ENCODE results near the gene FIGNL2. TPM values are rescaled to one million over a fixed set of nuclear protein-coding genes. Genes with fewer than 3 reads are reported as not detected.

Gene FIGNL2
- polyA plus RNA-seq, 2 of the 4 experiments (the other 2 are of a cell fraction): 0.26 to 0.46 TPM

DNA sequence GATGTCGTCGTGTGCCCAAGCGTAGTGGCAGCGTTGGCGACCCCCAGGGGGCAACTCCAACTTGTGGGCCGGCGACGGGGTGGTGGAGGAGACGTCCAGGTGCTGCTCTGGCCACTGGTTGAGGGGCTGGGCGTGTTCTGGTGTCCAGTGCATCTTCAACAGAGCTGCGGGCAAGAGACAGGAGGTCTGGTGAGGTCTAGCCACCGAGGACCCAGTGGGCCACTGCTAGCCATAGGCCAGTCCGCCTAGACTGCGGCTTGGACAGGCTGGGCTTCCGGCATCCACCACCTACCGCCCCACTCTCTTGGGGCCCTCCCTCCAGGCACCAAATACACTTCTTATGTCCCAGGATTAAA is 26.3 kb downstream of the FIGNL2 start:
- TF ChIP-seq ZNF302 (CRISPR knock-in tag; IDR thresholded peaks at IDR 0.05): no peak
- no peak for TF ChIP-seq CBX8 (IDR thresholded peaks at IDR 0.05)
- no peak for TF ChIP-seq KDM5A (IDR thresholded peaks at IDR 0.05)
- no peak for TF ChIP-seq ZC3H11A (IDR thresholded peaks at IDR 0.05)
- no peak for TF ChIP-seq FOSB (CRISPR knock-in tag; IDR thresholded peaks at IDR 0.05)
- no peak for TF ChIP-seq PHF8 (IDR thresholded peaks at IDR 0.05; ENCODE audit: borderline replicate concordance, low read depth)
- no peak for TF ChIP-seq RARB (CRISPR knock-in tag; IDR thresholded peaks at IDR 0.05)
- no peak for TF ChIP-seq EP300 (IDR thresholded peaks at IDR 0.05)
- TF ChIP-seq CHD4 (IDR thresholded peaks at IDR 0.05; ENCODE audit: borderline replicate concordance): no peak
- TF ChIP-seq MAZ (IDR thresholded peaks at IDR 0.05; ENCODE audit: borderline replicate concordance, low read depth, low read length): no peak
- TF ChIP-seq FOXS1 (CRISPR knock-in tag; IDR thresholded peaks at IDR 0.05): no peak
- no peak for TF ChIP-seq E2F6 (IDR thresholded peaks at IDR 0.05; ENCODE audit: borderline replicate concordance, low read depth)
- TF ChIP-seq HDAC2 (IDR thresholded peaks at IDR 0.05): no peak
- TF ChIP-seq NPAS2 (CRISPR knock-in tag; IDR thresholded peaks at IDR 0.05; ENCODE audit: borderline replicate concordance): no peak
- TF ChIP-seq HOXB13 (CRISPR knock-in tag; IDR thresholded peaks at IDR 0.05; ENCODE audit: low read depth): no peak
- TF ChIP-seq MAX (IDR thresholded peaks at IDR 0.05): no peak
- no peak for TF ChIP-seq GATA3 (IDR thresholded peaks at IDR 0.05; ENCODE audit: borderline replicate concordance)
- no peak for TF ChIP-seq ZSCAN20 (CRISPR knock-in tag; IDR thresholded peaks at IDR 0.05)
- no peak for TF ChIP-seq SREBF2 (IDR thresholded peaks at IDR 0.05)
- no peak for TF ChIP-seq JUN (IDR thresholded peaks at IDR 0.05)
- Histone ChIP-seq H3K4me2 (peak overlapping the region; percentile 90), H3K4me3 (peak overlapping the region; percentile 94), H3K4me1 (peaks cover 33% of the 10 kb centered on the region), H3K27ac (peak overlapping the region in 1 of 2 experiments; percentile 100; a peak in 3 of 6 replicates), H3K9me3 (no peaks in the 10 kb centered on the region)
- no peak for ATAC-seq
- FAIRE-seq: no peak
- WGBS (ENCODE audit: missing lambda C conversion rate): 96% methylated on average over 16 of the region's 16 CpGs
- ChIA-PET POLR2A (no interaction called here), CTCF (interaction anchor here (2.9 to 5.0 kb wide), 3 partner anchors 10 to 402 kb away, joined by 17 to 92 read pairs (median 18); no protein-coding TSS in a partner anchor)
- no peak for DNase-seq (ENCODE audit: low read depth in 1 of 2, low spot score in 1 of 2)

DNA sequence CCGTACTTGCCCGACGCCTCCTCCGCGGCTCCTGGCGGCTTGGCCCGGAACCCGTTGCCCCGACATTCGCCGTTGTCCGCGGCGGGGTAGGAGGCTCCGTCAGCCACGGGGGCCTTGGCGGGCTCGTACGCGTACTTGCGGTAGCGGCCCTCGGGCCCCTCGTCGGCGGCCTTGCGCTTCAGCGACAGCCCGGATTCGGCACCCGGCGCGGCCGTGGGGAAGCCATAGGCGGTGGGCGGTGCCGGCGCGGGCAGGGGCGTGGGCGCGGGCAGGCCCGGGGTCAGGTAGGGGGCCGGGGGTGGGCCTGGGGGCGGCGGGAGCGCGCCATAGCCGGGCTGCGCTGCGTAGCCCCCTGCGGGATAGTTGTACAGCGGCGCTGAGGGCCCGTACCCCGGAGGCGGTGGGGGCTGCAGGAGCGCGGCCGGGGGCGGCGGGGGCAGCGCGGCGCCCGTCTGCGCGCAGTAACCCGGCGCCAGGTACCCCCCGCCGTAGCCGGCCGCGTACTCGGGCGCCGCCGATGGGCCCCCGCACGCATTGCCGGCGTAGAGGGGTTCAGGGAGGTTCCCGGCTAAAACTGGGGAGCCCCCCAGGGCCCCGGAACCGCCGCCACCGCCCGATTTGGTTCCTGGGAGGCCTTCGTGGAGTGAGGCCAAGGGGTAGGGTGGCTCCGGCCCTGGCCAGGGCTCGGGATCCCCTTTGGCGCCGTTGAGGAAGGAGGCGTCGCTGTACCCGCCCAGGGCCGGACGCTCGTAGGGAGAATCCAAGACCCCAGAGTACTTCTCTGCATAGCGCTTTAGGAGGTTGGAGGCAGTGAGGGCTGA is 26.9 kb downstream of the FIGNL2 start:
- peak overlapping the region; percentile 94 for H3K4me3 ChIP-seq
- peaks cover 33% of the 10 kb centered on the region for H3K4me1 ChIP-seq
- FAIRE-seq: no peak
- CTCF ChIA-PET: interaction anchor here (0.7 to 10.5 kb wide), 18 partner anchors 10 to 419 kb away, joined by 3 to 155 read pairs (median 6); partner anchors contain the start of gene SLC4A8
- no peak for DNase-seq (ENCODE audit: low read depth in 1 of 2, low spot score in 1 of 2)
- 46% methylated on average over 28 of the region's 101 CpGs for WGBS (ENCODE audit: missing lambda C conversion rate)
- H3K4me2 ChIP-seq: peak overlapping the region; percentile 90
- POLR2A ChIA-PET: interaction anchor here (0.9 to 1.7 kb wide), 7 partner anchors 10 to 450 kb away, joined by 3 to 8 read pairs (median 4); no protein-coding TSS in a partner anchor
- ATAC-seq: peak; percentile 1 to 11; a peak in 3 of 6 replicates
- no peaks in the 10 kb centered on the region for H3K9me3 ChIP-seq
- peak overlapping the region; percentile 98 to 100 for H3K27ac ChIP-seq
- TF ChIP-seq HDAC2 (IDR thresholded peaks at IDR 0.05) (no peak), JUN (IDR thresholded peaks at IDR 0.05) (peak in 1 of 2 experiments; percentile 26; a peak in 3 of 5 replicates), MAX (IDR thresholded peaks at IDR 0.05) (no peak; the same call in 1 of the 2 replicates), POLR2A (IDR thresholded peaks at IDR 0.05; ENCODE audit: low read length) (peak; percentile 33; the same call in 1 of the 2 replicates), RNF2 (IDR thresholded peaks at IDR 0.05; ENCODE audit: borderline replicate concordance, low read depth) (no peak), KDM5A (IDR thresholded peaks at IDR 0.05) (no peak), PHF8 (IDR thresholded peaks at IDR 0.05; ENCODE audit: borderline replicate concordance, low read depth) (peak; percentile 73), NFE2L2 (conservative IDR thresholded peaks at IDR 0.05; ENCODE audit: low read length) (no peak)

Measured in A549 (cell line).